ENCODE data around the gene LRP3. TPM values are rescaled to one million over a fixed set of nuclear protein-coding genes. Genes with fewer than 3 reads are reported as not detected.
A peak's percentile ranks its signal among the peaks of the same experiment; 100 is the strongest.

LRP3 gene
- total and polyA plus RNA-seq, 12 donors = 1.4 to 92.8 (median 52.2) TPM

GRCh38 chr19:33248954-33249613 is 55.0 kb downstream of the LRP3 start:
- H3K36me3 ChIP-seq (replicated peaks in 1 of 2) = no peaks in the 10 kb centered on the region
- H3K4me3 ChIP-seq = no peak overlapping the region
- no peak overlapping the region for H3K27ac ChIP-seq
- WGBS, 4 donors = 32 to 56% (median 49%) methylated on average over 14 to 28 of the region's 28 CpGs
- DNase-seq = peak in 2 of 7 donors; percentile 43 to 51
- H3K4me1 ChIP-seq (replicated peaks in 1 of 2) = peaks cover 0 to 14% of the 10 kb centered on the region in 2 donors
- TF ChIP-seq CTCF (IDR thresholded peaks at IDR 0.05) = peak in 1 of 6 experiments; percentile 7
- TF ChIP-seq POLR2A (IDR thresholded peaks at IDR 0.05) = no peak
- intact Hi-C loops (cut with DNase I) = loop anchor here in 1 of 2 donors (10.0 kb wide), 1 partner anchor 526 kb away; no protein-coding TSS in a partner anchor
- H3K27me3 ChIP-seq = no peaks in the 10 kb centered on the region
- no peaks in the 10 kb centered on the region for H3K9me3 ChIP-seq (replicated peaks in 1 of 3)

GRCh38 chr19:33249740-33250366 is 55.7 kb downstream of the LRP3 start:
- no peak overlapping the region for H3K27ac ChIP-seq
- DNase-seq = no peak
- H3K4me1 ChIP-seq (replicated peaks in 1 of 2) = peaks cover 0 to 14% of the 10 kb centered on the region in 2 donors
- WGBS, 4 donors = 67 to 82% (median 72%) methylated on average over 3 of the region's 3 CpGs
- H3K36me3 ChIP-seq (replicated peaks in 1 of 2) = no peaks in the 10 kb centered on the region
- no peaks in the 10 kb centered on the region for H3K27me3 ChIP-seq
- intact Hi-C loops (cut with DNase I) = loop anchor here in 1 of 2 donors (10.0 kb wide), 1 partner anchor 525 kb away; no protein-coding TSS in a partner anchor
- no peaks in the 10 kb centered on the region for H3K9me3 ChIP-seq (replicated peaks in 1 of 3)
- H3K4me3 ChIP-seq = no peak overlapping the region
- no peak for TF ChIP-seq POLR2A (IDR thresholded peaks at IDR 0.05)
- TF ChIP-seq CTCF (IDR thresholded peaks at IDR 0.05) = no peak

GRCh38 chr19:33250500-33250899 is 56.4 kb downstream of the LRP3 start:
- intact Hi-C loops (cut with DNase I) = no loop called here
- Histone ChIP-seq H3K4me3 (no peak overlapping the region), H3K9me3 (replicated peaks in 1 of 3) (no peaks in the 10 kb centered on the region), H3K27ac (no peak overlapping the region), H3K4me1 (replicated peaks in 1 of 2) (peaks cover 0 to 14% of the 10 kb centered on the region in 2 donors), H3K36me3 (replicated peaks in 1 of 2) (no peaks in the 10 kb centered on the region), H3K27me3 (no peaks in the 10 kb centered on the region)
- TF ChIP-seq POLR2A (IDR thresholded peaks at IDR 0.05) (no peak), CTCF (IDR thresholded peaks at IDR 0.05) (no peak)
- WGBS, 4 donors = 80 to 100% (median 87%) methylated on average over 1 of the region's 1 CpG
- DNase-seq = no peak

- DNase-seq = no peak
- Histone ChIP-seq H3K4me3 (no peak overlapping the region), H3K27me3 (no peaks in the 10 kb centered on the region), H3K4me1 (replicated peaks in 1 of 2) (peaks cover 0 to 14% of the 10 kb centered on the region in 2 donors), H3K9me3 (replicated peaks in 1 of 3) (no peaks in the 10 kb centered on the region), H3K36me3 (replicated peaks in 1 of 2) (no peaks in the 10 kb centered on the region), H3K27ac (no peak overlapping the region)
- no peak for TF ChIP-seq CTCF (IDR thresholded peaks at IDR 0.05)
- no peak for TF ChIP-seq POLR2A (IDR thresholded peaks at IDR 0.05)
- intact Hi-C loops (cut with DNase I) = no loop called here
- WGBS, 4 donors = 47 to 76% (median 49%) methylated on average over 4 to 12 of the region's 12 CpGs
Measured at GRCh38 chr19:33251076-33251475, 56.9 kb downstream of the LRP3 start.

Measured in adrenal gland (tissue), 12 donors.